K562 treated with DMSO at 1 percent for 4 hours (cell line): ENCODE data around the gene NPIPA5. TPM values are rescaled to one million over a fixed set of nuclear protein-coding genes. Genes with fewer than 3 reads are reported as not detected.

ENCODE experiments used
- total RNA-seq: library from RNA; unstranded; fragments of 300-600 nt; gene quantifications from 2 replicates; pipeline ENCODE4 v1.2.3, GENCODE V29; 2022; ENCODE audit not compliant: insufficient read depth

NPIPA5 gene
- 5.3 and 12.2 TPM in 2 replicates for total RNA-seq

GRCh38 chr16:15378194-15378593 is at the start of gene NPIPA5:
NPIPA5 (minus strand) TSS chr16:15378294; CDS start chr16:15378294, 0 bp downstream.

GRCh38 chr16:15395631-15396508 is 17.8 kb upstream of the NPIPA5 start, which contains the start of gene MPV17L:
MPV17L (plus strand) TSS chr16:15395754; CDS start chr16:15395898, 144 bp downstream.

Other genes with a start within 250 kb of the NPIPA5 start
- gene MPV17L, start 17.5 kb upstream of the NPIPA5 start, total RNA-seq: not detected in 2 replicates
- gene BMERB1, start 56.3 kb upstream of the NPIPA5 start, total RNA-seq: 1.3 and 3.5 TPM in 2 replicates